ENCODE measurements around the gene GRK5.

DNA sequence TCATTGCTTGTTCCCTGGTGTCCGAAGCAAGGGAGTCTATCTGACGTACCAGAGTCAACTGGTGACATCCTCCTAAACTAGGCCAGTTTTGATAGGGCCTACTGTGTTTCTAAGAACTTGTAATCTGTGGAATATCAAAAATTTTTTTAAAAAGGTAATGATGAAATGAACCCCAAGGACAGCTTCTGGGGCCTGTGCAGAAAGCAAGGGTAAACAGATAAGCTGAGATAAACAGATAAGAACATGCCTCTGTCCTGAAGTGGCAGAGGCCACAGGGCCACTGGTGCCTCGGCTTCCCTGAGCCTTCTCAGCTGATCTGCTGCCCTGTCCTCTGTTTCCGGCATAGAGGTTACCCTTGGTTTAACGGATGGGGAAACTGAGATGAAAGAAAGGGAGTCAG, 8.8 kb downstream of the GRK5 start:
- TF ChIP-seq POLR2A (IDR thresholded peaks at IDR 0.05; ENCODE audit: low read length) (no peak), GATA1 (IDR thresholded peaks at IDR 0.05; ENCODE audit: low read depth, low read length) (no peak)

Data from erythroblast (primary cell).